ENCODE measurements around the gene RHEBL1.

DNA sequence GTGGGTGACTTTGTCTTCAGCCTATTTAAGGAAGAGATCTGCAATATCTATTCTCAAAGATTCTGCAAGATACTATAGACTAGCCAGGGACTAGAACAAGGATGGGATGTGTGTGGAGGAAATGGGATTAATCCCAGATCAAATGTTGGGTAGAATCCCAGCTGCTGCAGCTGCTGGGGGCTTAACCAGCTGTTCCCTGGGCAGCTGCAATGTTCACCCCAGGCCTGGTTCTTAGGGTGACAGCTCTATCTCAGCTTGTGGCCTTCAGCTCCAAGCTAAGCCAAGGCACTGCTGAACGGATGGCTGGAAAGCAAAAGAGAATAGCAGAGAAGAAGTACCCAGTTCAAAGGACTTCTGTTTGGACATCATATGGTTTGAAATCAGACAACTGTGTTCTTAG, 10.0 kb upstream of the RHEBL1 start:
- TF ChIP-seq, protein P1, sequence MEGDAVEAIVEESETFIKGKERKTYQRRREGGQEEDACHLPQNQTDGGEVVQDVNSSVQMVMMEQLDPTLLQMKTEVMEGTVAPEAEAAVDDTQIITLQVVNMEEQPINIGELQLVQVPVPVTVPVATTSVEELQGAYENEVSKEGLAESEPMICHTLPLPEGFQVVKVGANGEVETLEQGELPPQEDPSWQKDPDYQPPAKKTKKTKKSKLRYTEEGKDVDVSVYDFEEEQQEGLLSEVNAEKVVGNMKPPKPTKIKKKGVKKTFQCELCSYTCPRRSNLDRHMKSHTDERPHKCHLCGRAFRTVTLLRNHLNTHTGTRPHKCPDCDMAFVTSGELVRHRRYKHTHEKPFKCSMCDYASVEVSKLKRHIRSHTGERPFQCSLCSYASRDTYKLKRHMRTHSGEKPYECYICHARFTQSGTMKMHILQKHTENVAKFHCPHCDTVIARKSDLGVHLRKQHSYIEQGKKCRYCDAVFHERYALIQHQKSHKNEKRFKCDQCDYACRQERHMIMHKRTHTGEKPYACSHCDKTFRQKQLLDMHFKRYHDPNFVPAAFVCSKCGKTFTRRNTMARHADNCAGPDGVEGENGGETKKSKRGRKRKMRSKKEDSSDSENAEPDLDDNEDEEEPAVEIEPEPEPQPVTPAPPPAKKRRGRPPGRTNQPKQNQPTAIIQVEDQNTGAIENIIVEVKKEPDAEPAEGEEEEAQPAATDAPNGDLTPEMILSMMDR (IDR thresholded peaks at IDR 0.05; ENCODE audit: low read depth, low read length): no peak
- TF ChIP-seq EZH2phosphoT487 (IDR thresholded peaks at IDR 0.05; ENCODE audit: low read depth): no peak
